ENCODE data around the gene MXI1.
"Not testable (repeated sequence)": the region's sequence is repeated elsewhere in the genome, so short reads cannot be mapped to it uniquely, and the experiment has no call there.

The MXI1 gene

DNA sequence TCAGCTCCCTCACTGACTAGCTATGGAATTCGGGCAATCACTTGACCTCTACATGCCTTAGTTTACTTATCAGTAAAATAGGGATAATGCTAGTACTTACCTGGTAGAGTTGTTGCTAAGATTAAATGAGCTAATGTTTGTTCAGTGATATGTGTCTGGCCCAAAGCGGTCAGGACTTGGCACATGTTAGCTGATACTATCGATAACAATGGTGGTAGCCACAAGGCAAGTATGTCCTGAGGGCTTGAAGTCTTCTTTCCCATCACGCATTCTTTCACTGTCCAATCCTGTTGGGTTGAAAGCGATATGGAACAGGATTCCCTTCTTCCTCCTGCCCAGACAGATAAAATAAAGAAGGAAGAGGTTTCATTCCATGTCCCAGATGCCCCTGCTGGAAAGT, 25.5 kb upstream of the MXI1 start:
- DNase-seq: no peak

DNA sequence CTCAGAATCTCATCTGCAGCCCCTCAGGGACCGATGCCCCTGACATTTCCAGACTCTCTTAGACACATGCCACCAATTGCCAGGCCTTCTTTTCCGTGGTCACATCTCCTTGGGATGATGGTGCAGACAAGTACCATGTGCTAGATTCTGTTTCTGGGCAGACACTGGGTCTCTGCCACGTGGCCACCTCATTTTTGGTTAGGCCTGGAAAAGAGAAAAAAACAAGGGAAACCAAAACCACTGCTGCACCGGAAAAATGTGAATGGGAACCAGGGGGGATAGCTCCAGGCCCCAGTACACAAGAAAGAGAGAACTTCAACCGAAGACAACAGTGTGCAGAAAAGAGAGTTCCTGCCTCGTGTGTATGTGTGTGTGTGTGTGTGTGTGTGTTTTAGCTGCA, 23.0 kb upstream of the MXI1 start:
- DNase-seq: no peak

DNA sequence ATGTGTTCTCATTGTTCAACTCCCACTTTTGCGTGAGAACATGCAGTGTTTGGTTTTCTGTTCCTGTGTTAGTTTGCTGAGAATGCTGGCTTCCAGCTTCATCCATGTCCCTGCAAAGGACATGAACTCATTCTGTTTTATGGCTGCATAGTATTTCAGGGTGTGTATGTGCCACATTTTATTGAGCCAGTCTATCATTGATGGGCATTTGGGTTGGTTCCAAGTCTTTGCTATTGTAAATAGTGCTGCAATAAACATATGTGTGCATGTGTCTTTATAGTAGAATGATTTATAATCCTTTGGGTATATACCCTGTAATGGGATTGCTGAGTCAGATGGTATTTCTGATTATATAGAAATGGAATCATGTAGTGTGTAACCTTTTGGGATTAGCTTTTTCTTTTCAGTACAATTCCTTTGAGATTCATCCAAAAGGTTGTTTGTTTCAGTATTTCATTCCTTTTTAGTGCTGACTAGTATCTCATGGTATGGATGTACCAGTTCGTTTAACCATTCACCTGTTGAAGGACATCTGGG, 21.7 kb upstream of the MXI1 start:
- DNase-seq: not testable (repeated sequence)

DNA sequence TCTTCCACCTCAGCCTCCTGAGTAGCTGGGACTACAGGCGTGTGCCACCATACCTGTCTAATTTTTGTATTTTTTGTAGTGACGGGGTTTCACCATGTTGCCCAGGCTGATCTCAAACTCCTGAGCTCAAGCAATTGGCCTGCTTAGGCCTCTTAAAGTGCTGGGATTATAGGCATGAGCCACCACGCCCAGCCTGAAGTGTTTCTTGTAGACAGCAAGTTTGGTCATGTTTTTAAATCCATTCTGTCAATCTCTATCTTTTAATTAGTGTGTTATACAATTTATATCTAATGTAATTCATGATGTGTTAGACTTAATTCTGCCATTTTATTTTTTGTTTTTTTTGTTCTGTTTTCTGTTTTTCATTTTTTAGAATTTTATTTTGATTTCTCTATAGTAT, 17.2 kb upstream of the MXI1 start:
- DNase-seq: no peak

DNA sequence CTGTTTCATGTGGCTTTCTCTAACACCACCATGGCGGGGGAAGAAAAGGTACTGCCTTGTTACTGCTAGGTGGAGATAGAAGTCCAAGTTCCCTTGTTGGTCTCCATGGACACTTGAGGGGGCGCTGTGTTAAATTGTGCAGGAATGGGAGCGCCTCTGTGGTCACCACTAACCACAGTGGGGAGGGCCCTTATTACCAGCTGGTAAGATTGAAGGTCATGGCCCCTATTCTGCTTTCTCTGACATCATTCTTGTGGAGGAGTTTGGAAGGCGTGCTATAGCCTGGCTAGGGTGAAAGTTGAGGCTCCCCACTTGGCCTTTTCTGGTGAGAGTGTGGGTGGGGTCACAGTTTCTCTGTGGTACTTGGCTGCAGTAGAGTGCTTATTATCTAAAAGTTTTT, 14.9 kb upstream of the MXI1 start:
- DNase-seq: no peak

DNA sequence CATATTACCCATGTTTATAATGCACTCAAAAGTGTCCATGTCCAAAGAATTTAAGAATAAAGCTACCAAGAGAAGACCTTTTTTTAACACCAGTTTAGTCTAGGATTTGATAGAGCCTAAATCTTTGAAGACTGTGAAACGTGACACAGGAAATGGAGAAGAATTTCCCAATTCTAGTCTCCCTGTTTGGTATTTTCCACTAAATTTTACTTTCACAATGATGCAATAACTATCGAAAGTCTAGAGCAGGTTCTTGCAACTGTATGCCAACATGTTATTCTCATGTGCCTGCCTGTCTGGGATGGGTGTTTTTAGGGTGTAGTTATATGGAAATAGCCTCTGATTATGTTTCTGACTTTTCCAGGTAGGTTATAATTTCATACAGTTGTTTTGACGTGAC, 6.9 kb upstream of the MXI1 start:
- no peak for DNase-seq

DNA sequence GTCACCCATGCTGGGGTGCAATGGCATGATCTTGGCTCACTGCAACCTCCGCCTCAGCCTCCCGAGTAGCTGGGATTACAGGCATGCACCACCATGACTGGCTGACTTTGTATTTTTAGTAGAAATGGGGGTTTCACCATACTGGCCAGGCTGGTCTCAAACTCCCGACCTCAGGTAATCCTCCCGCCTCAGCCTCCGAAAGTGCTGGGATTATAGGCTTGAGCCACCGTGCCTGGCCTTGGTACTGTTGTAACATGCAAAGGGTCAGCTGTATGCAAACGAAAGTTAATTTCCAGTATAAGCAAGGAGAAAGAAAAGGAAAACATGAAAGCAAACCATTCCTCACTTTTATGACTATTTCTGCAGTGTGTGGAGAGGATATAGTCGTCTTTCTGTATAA, 6.4 kb upstream of the MXI1 start:
- not testable (repeated sequence) for DNase-seq

DNA sequence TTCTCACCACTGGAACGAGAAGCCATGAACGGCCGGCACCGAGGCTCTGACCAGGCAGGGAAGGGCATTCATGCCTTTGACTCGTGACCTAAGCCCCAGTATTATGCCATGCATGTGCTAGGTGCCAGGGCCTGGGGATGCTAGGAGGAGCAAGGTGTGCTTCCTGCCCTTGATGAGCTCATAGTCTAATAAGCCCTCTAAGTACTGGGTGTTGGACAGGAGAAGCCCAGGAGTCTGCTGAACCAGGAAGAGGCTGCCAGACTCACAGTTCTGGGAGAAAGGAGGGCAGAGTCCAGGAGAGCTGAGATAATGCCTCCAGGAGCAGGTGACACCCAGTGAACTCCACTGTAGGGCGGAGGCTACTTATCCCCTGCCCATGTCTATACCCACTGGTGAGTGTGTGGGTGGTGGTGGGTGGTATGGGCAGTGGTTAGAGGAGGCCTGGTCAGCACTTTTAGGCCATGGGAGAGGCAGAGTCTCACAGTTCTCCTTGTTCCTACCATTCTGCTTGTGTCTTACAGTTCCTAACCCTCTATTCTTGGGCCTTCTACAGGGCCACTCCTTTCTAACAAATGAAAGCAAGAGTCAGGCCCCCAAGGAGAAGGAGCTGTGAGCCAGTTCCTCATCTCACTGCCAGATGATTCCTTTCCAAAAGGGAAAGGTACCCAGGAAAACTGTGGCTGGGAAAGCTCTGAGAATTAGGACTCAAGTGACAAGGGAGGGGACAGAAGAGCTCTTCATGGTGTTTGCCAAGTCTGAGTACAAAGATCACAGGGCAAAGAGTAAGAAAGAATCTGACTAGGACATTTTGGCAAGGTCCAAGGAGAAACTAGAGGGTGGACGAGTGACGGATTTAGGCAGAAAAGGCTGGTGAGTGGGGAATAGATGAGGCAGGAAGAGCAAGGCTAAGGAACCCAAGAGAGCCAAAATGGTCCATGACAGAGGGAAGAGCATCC, 3.6 kb upstream of the MXI1 start:
- DNase-seq: no peak

DNA sequence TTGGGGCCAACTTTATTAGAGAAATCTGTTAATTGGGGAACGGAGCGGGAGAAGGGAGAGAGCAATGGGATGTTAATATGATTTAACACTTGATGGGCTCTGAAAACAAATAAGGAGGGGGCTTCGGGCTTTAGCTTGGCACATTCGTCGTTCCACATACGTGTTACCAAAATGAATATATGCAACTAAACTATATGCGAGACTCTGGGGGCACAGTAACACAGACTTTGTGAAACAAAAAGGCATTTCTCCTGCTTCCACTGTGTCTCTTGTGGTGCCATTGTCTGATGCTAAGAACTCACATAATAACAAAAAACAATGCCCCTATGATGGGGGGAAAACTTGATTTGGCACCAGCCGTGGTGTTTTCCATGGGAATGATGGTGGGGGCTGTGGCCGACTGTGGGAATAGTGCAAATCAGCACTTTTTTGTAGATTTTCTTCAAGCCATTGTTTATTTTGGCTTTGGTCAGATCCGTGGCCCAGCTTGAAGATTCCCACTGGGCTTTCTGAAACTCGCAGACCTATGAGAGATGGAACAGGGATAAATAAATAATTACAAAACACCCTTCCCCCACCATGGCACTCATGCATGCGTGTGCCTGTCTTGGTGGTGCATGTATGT, 2.2 kb upstream of the MXI1 start:
- DNase-seq: no peak

DNA sequence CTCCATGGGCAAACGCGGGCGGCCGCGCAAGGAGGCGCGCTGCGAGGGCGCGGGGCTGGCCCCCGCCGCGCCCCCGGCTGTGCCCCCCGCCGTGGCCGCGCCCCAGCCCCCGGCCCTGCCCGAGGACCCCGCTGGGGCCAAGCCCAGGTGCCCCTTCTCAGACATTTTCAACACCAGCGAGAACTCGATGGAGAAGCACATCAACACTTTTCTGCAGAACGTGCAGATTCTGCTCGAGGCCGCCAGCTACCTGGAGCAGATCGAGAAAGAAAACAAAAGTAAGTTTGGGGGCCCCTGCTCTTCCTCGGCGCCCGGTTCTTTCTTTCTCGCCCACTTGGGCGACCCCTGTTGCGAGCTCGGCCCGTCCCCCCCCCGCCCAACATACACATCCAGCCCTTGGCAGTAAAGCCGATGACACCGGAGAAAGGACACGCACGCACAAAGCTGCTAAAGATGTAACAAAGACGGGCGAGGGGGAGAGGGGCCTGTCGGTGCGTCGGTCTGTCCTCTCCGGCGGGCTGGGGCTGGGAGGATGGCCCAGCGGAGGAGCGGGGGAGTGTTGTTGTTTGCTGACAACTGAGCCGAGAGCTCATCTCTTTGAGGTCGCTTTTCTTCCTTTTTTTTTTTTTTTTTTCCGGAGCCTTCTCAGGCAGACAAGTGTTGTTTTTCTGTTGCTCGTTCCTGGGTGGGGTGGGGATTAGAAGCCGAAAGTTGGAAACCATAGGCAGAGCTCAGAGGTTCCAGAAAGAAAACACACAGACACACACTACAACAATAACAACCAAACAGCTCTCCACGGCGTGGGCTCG, 604 bp downstream of the MXI1 start:
- DNase-seq: peak; percentile 74

DNA sequence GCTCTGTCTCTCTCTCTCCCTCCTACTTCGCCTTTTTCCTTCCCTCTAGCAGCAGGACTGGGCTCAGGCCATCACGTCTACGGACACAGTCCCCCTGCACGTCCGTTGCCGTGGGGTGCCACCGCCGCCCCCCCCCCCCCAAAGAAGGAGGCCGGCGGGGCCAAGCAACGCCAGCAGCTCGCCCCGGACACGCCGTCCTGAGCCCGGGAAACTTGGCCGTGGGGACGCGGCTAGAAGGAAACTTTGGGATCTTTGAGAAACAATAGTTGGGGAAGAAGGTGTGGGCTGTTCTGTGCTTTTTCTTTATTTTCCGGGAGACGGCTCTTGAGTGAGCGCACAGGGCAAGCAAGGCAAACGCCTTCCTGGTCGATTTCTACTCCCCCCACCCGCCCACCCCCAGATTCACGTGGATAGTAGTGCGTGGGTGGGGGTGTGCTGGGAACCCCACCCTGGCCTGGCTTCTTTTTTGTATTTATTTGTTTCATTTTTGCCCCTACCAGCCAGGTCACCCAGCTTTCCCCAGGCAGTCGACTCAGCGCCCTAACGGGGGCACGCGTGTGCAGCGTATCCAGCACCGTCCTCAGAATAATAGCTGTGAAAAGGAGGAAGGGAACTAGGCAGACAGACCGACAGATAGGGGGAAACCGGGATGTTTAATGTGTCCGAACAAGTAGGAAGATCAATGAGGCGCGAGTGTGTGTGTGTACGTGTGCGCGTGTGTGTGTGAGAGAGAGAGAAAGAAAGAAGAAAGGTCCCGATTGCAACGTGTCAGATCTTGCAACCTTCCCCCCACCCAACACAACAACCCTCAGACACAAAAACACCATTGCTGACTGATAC, 1.4 kb downstream of the MXI1 start:
- no peak for DNase-seq

DNA sequence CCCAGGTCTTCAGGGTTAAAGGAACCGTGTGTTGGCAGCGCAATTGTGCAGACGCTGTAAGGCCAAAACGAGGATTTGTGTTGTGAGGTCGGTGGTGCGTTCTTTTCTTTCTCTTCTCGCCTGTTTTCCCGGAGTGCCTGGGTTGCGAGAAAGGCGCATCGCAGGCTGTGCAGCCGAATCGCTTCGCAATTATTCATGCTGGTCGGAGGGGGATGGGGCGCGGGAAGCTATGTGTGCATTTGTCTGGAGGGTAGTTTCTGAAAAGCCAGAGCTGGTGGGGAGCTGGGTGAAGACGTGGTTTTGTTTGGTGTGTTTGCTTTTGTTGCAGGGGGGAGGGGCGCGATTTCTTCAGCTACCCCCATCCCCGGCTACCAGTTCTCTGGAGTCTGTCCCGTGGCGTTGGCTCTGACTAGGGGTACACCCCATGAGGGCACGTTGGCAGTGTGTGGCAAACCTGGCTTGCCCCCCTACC, 2.1 kb downstream of the MXI1 start:
- DNase-seq: peak; percentile 80

DNA sequence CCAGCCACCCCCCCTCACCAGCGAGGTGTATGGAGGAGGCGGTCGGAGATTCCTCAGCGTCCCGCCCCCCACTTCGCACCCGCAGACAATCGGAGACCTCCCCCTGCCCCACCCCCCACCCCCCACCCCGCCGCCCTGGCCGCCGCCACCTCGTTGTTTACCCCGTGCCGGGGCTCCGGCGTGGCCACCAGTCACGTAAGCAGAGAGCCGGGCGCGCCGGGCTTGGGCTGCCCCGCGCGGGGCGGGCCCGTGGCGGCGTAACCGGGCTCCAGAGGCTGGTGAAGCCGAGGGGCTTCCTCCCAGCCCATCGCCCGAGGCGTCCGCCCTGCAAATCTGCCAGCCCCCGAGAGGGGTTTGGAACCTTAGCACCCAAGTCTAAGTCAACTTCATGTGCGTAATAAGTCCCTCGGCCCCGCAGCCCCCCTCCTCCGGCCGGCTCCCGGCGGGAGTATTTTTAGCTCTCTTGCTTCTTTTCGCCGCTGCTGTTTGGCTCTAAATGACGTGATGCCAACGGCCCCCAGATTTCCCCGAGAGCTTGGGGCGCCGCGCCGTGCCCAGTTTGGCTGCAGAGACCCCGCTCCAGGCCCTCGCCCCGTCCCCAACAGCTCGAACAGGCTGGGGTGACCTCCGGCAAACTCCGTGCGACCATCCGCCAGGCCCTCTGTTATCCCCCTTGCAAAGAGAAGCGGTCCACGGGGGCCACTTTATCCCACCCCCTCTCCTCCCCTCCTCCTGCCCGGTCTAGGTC, 2.7 kb downstream of the MXI1 start:
- peak; percentile 84 for DNase-seq

DNA sequence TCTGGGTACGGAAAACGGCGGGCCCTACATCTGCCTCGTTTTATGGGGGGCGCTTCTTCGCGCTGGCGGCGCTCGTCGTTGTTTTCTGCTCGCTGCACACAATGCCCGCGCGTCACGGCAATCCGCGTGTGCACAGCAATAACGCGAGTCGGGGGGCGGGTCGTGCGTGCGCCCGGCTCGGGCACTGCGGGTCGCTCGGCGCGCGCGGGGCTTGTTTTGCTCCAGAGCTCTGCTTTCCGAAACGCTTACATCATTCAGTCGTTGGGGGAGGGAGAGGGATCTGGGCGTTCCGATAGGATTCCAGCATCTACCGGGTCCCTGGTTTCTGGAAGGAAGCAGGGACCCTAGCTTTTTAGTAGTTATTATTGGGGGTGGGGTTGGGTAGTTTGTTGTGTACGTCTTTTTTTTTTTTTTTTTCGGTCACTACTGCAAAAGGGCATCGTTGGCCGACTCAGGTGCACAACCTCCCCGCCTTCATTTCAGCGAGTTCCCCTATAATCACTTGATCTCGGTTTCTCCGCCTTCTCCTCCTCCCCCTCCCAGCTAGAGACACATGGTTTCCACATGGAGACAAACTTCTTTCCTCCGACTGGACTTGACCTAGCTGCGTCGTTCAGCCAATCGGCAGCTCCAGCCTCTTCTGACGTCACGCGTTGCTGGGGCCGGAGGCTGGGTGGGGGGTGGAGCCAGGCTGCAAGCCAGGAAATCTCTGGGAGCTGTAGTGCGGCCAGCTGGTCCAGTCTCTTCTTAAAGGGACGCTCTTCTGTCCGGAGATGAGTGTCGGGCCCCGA, 3.5 kb downstream of the MXI1 start:
- peak; percentile 97 for DNase-seq

DNA sequence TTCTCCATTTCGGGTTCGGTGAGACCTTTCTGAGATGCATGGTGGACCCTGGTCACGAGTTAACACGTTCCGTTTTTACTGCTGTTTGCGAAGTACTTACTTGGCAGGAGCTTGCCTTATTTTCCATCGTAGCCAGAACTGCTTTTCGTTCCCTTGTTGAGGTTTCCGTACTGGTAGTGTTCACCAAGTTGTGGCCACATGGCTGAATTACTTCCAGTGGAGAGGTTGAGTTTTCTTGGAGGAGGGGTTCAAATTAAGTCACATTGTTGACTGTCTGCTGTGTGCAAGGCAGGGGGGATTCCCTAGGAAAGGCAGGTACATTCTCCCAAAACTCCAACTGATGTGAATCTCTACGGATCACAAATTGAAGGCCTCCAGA, 4.0 kb downstream of the MXI1 start:
- no peak for DNase-seq

DNA sequence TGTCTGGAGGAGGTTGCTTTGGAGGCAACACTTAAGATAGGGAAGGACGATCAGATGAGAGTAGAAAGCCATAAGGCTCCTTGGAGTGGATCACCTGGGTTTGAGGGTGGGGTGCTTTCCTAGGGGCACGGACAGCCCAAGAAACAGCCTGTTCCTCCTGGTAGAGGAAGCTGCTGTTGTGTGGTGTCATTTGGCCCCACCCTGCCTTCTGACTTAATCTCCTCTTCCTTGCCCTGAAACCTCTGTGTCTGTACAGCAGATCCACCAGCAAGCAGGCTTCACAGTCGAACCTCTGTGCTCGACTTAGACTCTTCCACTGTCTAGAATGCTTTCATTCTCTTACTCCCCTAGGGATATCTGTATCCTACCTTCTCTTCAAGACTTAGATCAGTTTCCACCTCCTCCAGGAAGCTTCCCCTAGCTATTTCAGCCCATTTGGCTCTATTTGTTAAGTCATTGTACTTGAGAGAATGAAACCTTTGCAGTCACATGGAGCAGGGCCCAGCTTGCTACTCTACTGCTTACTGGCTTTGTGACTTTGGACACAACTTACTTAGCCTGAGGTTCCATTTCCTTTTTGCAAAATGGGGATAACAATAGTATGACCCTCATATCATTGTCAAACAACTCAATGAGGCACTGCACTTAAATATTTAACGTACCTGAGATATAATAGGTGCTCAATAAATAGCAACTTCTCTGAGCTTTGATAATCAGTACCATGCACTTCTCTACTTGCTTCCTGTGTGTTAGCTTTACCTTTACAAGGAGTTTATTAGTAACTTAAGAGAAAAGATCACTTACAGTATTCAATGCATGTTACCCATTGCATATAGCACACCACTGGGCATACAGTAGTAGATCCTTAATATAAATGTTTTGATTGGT, 5.0 kb downstream of the MXI1 start:
- no peak for DNase-seq

DNA sequence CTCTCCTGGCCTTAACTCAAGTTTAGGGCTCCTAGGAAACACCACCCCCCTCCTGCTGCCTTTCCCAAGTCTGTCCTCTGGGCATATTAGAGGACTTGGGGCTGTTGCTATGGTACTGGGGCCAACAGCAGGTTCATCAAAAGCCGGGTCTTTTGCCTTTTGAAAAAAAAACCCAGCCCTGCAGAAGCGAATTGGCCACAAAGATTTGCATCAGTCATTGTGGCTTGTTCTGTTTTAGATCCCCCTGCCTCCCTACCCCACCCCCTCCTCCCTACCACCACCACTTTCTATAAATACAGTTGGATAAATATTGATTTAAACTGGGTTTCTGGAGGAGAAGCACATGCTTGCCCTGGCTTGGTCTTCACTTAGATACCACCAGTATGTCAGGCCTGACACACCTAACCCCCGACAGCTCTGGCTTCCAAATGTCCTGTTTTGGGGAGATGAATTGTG, 7.0 kb downstream of the MXI1 start:
- DNase-seq: no peak

DNA sequence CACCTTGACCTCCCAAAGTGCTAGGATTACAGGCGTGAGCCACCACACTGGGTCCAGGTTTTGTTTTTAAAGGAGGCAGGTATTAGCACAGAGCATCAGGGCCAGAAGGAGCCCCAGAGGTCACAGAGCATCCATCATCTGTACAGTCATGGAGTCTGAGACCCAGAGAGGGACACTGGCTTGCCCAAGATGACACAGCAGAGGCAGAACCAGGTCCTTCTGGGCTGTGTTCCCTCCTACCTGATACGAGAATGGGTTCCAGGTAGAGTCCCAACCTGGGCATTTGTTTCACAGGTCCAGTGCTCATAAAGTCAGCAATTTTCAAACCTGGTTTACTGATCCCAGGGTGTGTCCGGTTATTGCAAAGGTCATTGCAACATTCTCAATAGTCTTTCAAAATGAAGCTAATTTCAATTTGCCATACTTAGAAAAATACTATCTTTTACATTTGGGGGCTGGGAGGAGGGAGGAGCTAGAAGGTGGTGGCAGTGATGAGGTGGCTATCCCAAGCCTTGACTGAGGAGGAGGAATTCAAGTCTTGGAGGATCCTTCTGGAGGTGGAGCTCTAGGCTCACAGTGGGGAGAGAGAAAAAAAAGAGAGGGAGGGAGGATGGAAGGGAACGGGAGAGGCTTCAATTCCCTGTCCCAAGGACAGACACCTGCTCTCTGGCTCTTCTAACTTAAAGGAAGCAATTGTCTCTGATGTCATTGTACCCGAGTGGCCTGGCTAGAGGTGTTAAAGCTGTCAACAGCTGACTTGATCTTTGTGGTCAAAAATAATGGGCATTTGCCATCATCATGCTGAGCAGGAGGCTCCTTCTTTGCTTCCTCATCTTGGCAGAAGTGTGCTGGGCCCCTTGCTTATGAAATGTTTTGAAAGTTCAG, 8.1 kb downstream of the MXI1 start:
- DNase-seq: no peak

All from activated CD8-positive, alpha-beta memory T cell treated with anti-CD3 and anti-CD28 coated beads for 24 hours (primary cell).